ENCODE measurements around the gene CPOX. TPM values are rescaled to one million over a fixed set of nuclear protein-coding genes. Genes with fewer than 3 reads are reported as not detected.

CPOX gene
- total and polyA plus RNA-seq, 2 donors from 2014 or later: 6.6 to 13.7 TPM

DNA sequence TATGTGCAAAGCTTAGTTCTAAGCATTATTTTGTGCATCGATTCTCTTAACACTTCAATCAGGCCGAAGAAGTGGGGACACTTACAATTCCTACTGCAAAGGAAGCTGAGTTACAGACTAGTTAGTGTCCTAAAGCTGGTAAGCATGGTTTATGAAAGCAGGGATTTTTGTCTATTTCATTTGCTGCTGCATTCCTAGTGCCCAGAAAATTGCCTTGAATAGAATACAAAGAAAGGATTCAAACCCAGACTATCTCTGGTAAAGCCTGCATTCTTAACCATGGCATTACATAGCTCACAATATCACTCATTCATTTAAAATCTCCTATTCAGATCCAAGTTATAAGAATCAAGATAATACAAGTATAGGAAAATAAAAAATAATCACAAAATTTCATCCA is 24.4 kb upstream of the CPOX start:
- intact Hi-C loops (cut with DNase I): no loop called here
- H3K4me1 ChIP-seq (ENCODE audit: control insufficient read depth in 2 of 3, insufficient read depth in 2 of 3, low read depth in 1 of 3, low read length in 3 of 3): no peaks in the 10 kb centered on the region
- no peak overlapping the region for H3K27ac ChIP-seq (ENCODE audit: low read depth in 2 of 2, low read length in 2 of 2)
- DNase-seq (no peak), FAIRE-seq (no peak)
- no peak overlapping the region for H3K9ac ChIP-seq (ENCODE audit: low read length in 3 of 3)
- no peaks in the 10 kb centered on the region for H3K9me3 ChIP-seq (ENCODE audit: control insufficient read depth in 2 of 3, insufficient read depth in 1 of 3, low read length in 3 of 3)
- no peaks in the 10 kb centered on the region for H3K27me3 ChIP-seq (ENCODE audit: control insufficient read depth, insufficient read depth, low read length)
- no peaks in the 10 kb centered on the region for H3K36me3 ChIP-seq (ENCODE audit: control insufficient read depth in 2 of 3, insufficient read depth in 3 of 3, low read length in 3 of 3)
- TF ChIP-seq, protein P1, sequence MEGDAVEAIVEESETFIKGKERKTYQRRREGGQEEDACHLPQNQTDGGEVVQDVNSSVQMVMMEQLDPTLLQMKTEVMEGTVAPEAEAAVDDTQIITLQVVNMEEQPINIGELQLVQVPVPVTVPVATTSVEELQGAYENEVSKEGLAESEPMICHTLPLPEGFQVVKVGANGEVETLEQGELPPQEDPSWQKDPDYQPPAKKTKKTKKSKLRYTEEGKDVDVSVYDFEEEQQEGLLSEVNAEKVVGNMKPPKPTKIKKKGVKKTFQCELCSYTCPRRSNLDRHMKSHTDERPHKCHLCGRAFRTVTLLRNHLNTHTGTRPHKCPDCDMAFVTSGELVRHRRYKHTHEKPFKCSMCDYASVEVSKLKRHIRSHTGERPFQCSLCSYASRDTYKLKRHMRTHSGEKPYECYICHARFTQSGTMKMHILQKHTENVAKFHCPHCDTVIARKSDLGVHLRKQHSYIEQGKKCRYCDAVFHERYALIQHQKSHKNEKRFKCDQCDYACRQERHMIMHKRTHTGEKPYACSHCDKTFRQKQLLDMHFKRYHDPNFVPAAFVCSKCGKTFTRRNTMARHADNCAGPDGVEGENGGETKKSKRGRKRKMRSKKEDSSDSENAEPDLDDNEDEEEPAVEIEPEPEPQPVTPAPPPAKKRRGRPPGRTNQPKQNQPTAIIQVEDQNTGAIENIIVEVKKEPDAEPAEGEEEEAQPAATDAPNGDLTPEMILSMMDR (IDR thresholded peaks at IDR 0.05; ENCODE audit: borderline replicate concordance, extremely low read depth, insufficient read depth): no peak
- H3K4me3 ChIP-seq (ENCODE audit: low read length in 3 of 3): no peak overlapping the region

DNA sequence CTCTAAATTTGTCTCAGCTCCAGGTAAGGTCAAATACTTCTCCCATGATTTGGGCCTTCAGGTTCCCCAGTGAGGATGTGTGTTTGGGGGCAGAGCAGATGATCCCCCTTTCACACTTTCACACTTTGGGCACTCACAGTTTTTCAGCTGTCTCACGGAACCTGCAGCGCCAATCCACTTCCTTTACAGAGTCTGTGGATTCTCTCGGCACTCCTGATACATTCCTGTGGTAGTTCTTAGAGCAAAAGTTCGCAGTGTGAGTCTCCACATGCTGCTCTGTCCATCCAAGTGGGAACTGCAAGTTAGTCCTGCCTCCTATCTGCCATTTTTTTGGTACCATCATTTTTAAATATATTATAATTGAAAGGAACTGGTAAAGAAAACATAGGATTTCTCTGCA is 20.2 kb upstream of the CPOX start:
- H3K9ac ChIP-seq (ENCODE audit: low read length in 3 of 3): no peak overlapping the region
- TF ChIP-seq, protein P1 (IDR thresholded peaks at IDR 0.05; ENCODE audit: borderline replicate concordance, extremely low read depth, insufficient read depth): no peak
- no peak overlapping the region for H3K4me3 ChIP-seq (ENCODE audit: low read length in 3 of 3)
- no peak for DNase-seq
- intact Hi-C loops (cut with DNase I): no loop called here
- no peaks in the 10 kb centered on the region for H3K27me3 ChIP-seq (ENCODE audit: control insufficient read depth, insufficient read depth, low read length)
- no peaks in the 10 kb centered on the region for H3K36me3 ChIP-seq (ENCODE audit: control insufficient read depth in 2 of 3, insufficient read depth in 3 of 3, low read length in 3 of 3)
- H3K27ac ChIP-seq (ENCODE audit: low read depth in 2 of 2, low read length in 2 of 2): no peak overlapping the region
- H3K9me3 ChIP-seq (ENCODE audit: control insufficient read depth in 2 of 3, insufficient read depth in 1 of 3, low read length in 3 of 3): no peaks in the 10 kb centered on the region
- FAIRE-seq: no peak
- H3K4me1 ChIP-seq (ENCODE audit: control insufficient read depth in 2 of 3, insufficient read depth in 2 of 3, low read depth in 1 of 3, low read length in 3 of 3): no peaks in the 10 kb centered on the region

- intact Hi-C loops (cut with DNase I): no loop called here
- Histone ChIP-seq H3K4me3 (ENCODE audit: low read length in 3 of 3) (no peak overlapping the region), H3K9me3 (ENCODE audit: control insufficient read depth in 2 of 3, insufficient read depth in 1 of 3, low read length in 3 of 3) (no peaks in the 10 kb centered on the region), H3K4me1 (ENCODE audit: control insufficient read depth in 2 of 3, insufficient read depth in 2 of 3, low read depth in 1 of 3, low read length in 3 of 3) (no peaks in the 10 kb centered on the region), H3K27ac (ENCODE audit: low read depth in 2 of 2, low read length in 2 of 2) (no peak overlapping the region), H3K36me3 (ENCODE audit: control insufficient read depth in 2 of 3, insufficient read depth in 3 of 3, low read length in 3 of 3) (no peaks in the 10 kb centered on the region), H3K27me3 (ENCODE audit: control insufficient read depth, insufficient read depth, low read length) (no peaks in the 10 kb centered on the region), H3K9ac (ENCODE audit: low read length in 3 of 3) (no peak overlapping the region)
- FAIRE-seq (no peak), DNase-seq (no peak)
- TF ChIP-seq, protein P1 (IDR thresholded peaks at IDR 0.05; ENCODE audit: borderline replicate concordance, extremely low read depth, insufficient read depth): no peak
These were observed 19.6 kb upstream of the CPOX start for GRCh38 chr3:98612996-98613517.

DNA sequence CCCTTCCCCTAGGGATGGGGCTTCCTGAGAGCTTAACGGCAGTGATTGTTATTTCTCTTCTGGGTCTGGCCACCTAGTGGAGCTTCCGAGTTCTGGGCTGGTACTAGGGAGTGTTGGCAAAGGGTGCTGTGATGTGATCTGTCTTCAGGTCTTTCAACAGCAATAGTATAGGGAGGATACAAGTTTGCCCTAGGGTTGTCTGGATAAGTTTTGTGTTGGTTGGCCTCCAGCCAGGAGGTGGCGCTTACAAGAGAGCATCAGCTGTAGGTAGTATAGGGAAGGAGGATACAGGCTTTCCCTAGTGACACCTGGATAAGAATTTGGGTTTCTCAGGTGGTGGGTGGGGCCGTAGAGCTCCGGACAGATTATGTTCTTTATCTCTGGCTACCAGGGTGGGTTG is 19.2 kb upstream of the CPOX start:
- no peak overlapping the region for H3K9ac ChIP-seq (ENCODE audit: low read length in 3 of 3)
- H3K9me3 ChIP-seq (ENCODE audit: control insufficient read depth in 2 of 3, insufficient read depth in 1 of 3, low read length in 3 of 3): no peaks in the 10 kb centered on the region
- H3K4me1 ChIP-seq (ENCODE audit: control insufficient read depth in 2 of 3, insufficient read depth in 2 of 3, low read depth in 1 of 3, low read length in 3 of 3): no peaks in the 10 kb centered on the region
- DNase-seq (no peak), FAIRE-seq (no peak)
- TF ChIP-seq, protein P1 (IDR thresholded peaks at IDR 0.05; ENCODE audit: borderline replicate concordance, extremely low read depth, insufficient read depth): no peak
- H3K27me3 ChIP-seq (ENCODE audit: control insufficient read depth, insufficient read depth, low read length): no peaks in the 10 kb centered on the region
- no peak overlapping the region for H3K4me3 ChIP-seq (ENCODE audit: low read length in 3 of 3)
- intact Hi-C loops (cut with DNase I): no loop called here
- H3K36me3 ChIP-seq (ENCODE audit: control insufficient read depth in 2 of 3, insufficient read depth in 3 of 3, low read length in 3 of 3): no peaks in the 10 kb centered on the region
- no peak overlapping the region for H3K27ac ChIP-seq (ENCODE audit: low read depth in 2 of 2, low read length in 2 of 2)
